ENCODE measurements around the gene KCNH8. TPM values are rescaled to one million over a fixed set of nuclear protein-coding genes. Genes with fewer than 3 reads are reported as not detected.

Gene KCNH8
- total RNA-seq, 1 experiment from 2014 or later, result 0.12 TPM

DNA sequence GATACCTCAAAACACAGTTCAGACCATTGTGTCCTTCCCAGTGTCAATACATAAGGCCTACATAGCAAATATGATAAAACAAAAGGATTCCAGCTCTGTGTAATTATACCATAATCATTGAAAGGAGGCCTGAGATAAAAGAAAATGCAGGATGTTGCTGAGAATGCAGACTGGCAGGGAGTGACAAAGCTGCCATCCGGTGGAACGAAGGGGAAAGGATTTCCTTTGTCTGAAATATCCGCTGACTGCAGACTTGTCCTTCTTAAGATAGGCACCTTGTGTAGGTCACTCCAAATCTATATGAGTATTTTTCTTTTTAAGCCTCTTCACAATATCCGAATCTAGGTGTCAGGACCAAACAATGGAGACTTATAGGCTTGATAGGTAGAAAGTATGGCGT, 108.0 kb downstream of the KCNH8 start:
- ATAC-seq (no peak), DNase-seq (ENCODE audit: low read depth, low spot score) (no peak)
- TF ChIP-seq EZH2phosphoT487 (IDR thresholded peaks at IDR 0.05; ENCODE audit: borderline replicate concordance) (no peak), POLR2AphosphoS5 (IDR thresholded peaks at IDR 0.05; ENCODE audit: low read depth, low read length) (no peak), EZH2 (IDR thresholded peaks at IDR 0.05) (no peak)
- TF ChIP-seq, protein P1, sequence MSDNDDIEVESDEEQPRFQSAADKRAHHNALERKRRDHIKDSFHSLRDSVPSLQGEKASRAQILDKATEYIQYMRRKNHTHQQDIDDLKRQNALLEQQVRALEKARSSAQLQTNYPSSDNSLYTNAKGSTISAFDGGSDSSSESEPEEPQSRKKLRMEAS (IDR thresholded peaks at IDR 0.05), result no peak
- Histone ChIP-seq H3K27ac (ENCODE audit: low read depth, low read length) (no peak overlapping the region), H3K9ac (ENCODE audit: low read length) (no peak overlapping the region), H3K36me3 (ENCODE audit: control insufficient read depth in 1 of 2, insufficient read depth in 2 of 2, low read length in 2 of 2) (no peaks in the 10 kb centered on the region), H3K4me2 (ENCODE audit: low read length) (no peak overlapping the region), H3K79me2 (ENCODE audit: insufficient read depth, low read length) (no peaks in the 10 kb centered on the region), H3K4me1 (ENCODE audit: control insufficient read depth in 1 of 2, insufficient read depth in 2 of 2, low read length in 2 of 2) (no peaks in the 10 kb centered on the region), H3K4me3 (replicated peaks in 1 of 2; ENCODE audit: low read depth in 1 of 2, low read length in 2 of 2) (no peak overlapping the region), H2AFZ (ENCODE audit: low read depth, low read length, poor library complexity, severe bottlenecking) (no peak overlapping the region), H3K9me3 (ENCODE audit: control insufficient read depth in 1 of 2, insufficient read depth in 1 of 2, low read depth in 1 of 2, low read length in 2 of 2) (no peaks in the 10 kb centered on the region; a peak in 1 of 4 replicates), H3K9me2 (ENCODE audit: insufficient read depth) (no peaks in the 10 kb centered on the region), H4K20me1 (ENCODE audit: insufficient read depth) (no peaks in the 10 kb centered on the region), H3K27me3 (ENCODE audit: insufficient read depth, low read length) (no peaks in the 10 kb centered on the region)
- ChIA-PET CTCF (no interaction called here), RAD21 (ENCODE audit: low non-redundant PET in 1 of 2, low total read pairs in 2 of 2, uncharacterized antibody in 2 of 2, unreplicated experiment in 2 of 2) (no interaction called here), POLR2A (no interaction called here)
- intact Hi-C loops (cut with micrococcal nuclease), result no loop called here
- BruUV-seq (replicated peaks), result no TSS peak

- no peaks in the 10 kb centered on the region for H3K4me1 ChIP-seq (ENCODE audit: control insufficient read depth in 1 of 2, insufficient read depth in 2 of 2, low read length in 2 of 2)
- H3K27ac ChIP-seq (ENCODE audit: low read depth, low read length), result no peak overlapping the region
- POLR2A ChIA-PET, result no interaction called here
- no peaks in the 10 kb centered on the region for H3K36me3 ChIP-seq (ENCODE audit: control insufficient read depth in 1 of 2, insufficient read depth in 2 of 2, low read length in 2 of 2)
- H2AFZ ChIP-seq (ENCODE audit: low read depth, low read length, poor library complexity, severe bottlenecking), result no peak overlapping the region
- DNase-seq (ENCODE audit: low read depth, low spot score) (no peak), ATAC-seq (no peak)
- peaks cover 0 to 3% of the 10 kb centered on the region in 2 experiments; a peak in 2 of 4 replicates for H3K9me3 ChIP-seq (ENCODE audit: control insufficient read depth in 1 of 2, insufficient read depth in 1 of 2, low read depth in 1 of 2, low read length in 2 of 2)
- no peaks in the 10 kb centered on the region for H3K9me2 ChIP-seq (ENCODE audit: insufficient read depth)
- no peaks in the 10 kb centered on the region for H3K27me3 ChIP-seq (ENCODE audit: insufficient read depth, low read length)
- H3K4me2 ChIP-seq (ENCODE audit: low read length), result no peak overlapping the region
- no peaks in the 10 kb centered on the region for H4K20me1 ChIP-seq (ENCODE audit: insufficient read depth)
- no peak overlapping the region for H3K9ac ChIP-seq (ENCODE audit: low read length)
- TF ChIP-seq POLR2AphosphoS5 (IDR thresholded peaks at IDR 0.05; ENCODE audit: low read depth, low read length), result no peak
- TF ChIP-seq REST (IDR thresholded peaks at IDR 0.05; ENCODE audit: low read depth), result no peak
- no peak for TF ChIP-seq EZH2 (IDR thresholded peaks at IDR 0.05)
- no peak for TF ChIP-seq JUND (IDR thresholded peaks at IDR 0.05)
- no peak for TF ChIP-seq SRF (IDR thresholded peaks at IDR 0.05; ENCODE audit: low read depth)
- no peak for TF ChIP-seq ZNF274 (IDR thresholded peaks at IDR 0.05; ENCODE audit: low read depth, low read length)
- no peak for TF ChIP-seq YY1 (IDR thresholded peaks at IDR 0.05; ENCODE audit: extremely low read depth, insufficient replicate concordance, low read depth, low read length)
- TF ChIP-seq ELF1 (IDR thresholded peaks at IDR 0.05; ENCODE audit: borderline replicate concordance, low read depth), result no peak
- no peak for TF ChIP-seq ATF3 (IDR thresholded peaks at IDR 0.05)
- H3K79me2 ChIP-seq (ENCODE audit: insufficient read depth, low read length), result no peaks in the 10 kb centered on the region
- intact Hi-C loops (cut with micrococcal nuclease), result no loop called here
- RAD21 ChIA-PET (ENCODE audit: low non-redundant PET in 1 of 2, low total read pairs in 2 of 2, uncharacterized antibody in 2 of 2, unreplicated experiment in 2 of 2), result no interaction called here
- BruUV-seq (replicated peaks), result no TSS peak
- H3K4me3 ChIP-seq (replicated peaks in 1 of 2; ENCODE audit: low read depth in 1 of 2, low read length in 2 of 2), result no peak overlapping the region
- CTCF ChIA-PET, result no interaction called here
Observed at GRCh38 chr3:19263606-19264005, 115.3 kb downstream of the KCNH8 start.

Data from HCT116 (cell line).